Measurements from ENCODE around the gene NUP98.

NUP98 gene

DNA sequence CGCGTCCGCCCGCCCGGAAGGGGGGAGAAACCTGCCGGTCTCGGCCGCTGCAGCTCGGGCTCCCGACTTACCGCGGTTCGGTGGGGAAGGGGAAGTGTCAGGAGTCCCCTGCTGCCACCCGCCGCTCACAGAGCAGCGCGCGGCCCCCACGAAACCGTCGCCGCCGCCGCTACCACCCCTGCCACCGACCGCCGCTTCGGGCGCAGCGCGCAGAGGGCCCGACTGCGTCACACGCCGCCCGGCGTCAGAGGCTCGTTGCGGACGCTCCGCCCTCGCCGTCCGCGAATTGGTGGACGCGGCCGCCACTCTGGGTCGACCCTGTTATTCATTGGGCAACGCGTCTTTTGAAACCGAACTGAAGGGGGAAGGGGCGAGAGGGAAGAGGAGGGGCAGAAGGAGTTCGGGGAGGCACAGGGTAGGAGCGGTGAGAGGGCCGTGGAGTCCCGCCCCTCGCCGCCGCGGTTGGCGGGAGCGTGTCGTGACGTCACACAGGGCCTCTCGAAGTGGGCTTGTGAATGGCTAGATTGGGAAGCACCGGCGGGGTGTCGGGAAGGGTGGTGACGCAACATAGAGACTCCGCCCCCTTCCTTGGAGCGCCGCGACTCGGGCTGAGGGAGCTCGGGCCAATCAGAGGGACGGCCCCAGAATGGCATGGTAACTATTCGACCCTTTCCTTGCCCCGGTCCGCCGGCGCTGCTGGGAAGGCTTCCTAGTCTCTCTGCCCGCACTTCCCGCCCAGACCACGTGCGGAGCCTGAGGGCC is at the start of gene NUP98:
NUP98 (minus strand) TSS at position 226 of the 762 bp plus-strand sequence. CDS start 15,437 bp downstream, outside the sequence.
- DNase-seq, result peak; percentile 100

DNA sequence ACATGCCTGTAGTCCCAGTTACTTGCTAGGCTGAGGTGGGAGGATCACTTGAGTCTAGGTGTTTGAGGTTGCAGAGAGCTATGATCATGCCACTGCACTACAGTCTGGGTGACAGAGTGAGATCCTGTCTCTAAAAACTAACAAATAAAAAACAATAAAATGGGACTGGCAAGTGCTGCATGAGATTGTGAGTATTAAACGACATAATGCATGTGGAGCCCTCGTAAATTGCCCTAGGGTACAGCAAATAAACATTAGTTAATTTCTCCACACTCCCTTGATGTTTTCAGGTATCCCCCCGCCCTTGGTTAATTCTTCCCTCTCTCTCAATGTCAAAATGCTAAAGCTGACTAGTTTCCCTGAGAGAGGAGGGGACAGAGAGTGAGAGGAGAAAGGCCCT is 48.3 kb upstream of the NUP98 start:
- DNase-seq, result no peak

DNA sequence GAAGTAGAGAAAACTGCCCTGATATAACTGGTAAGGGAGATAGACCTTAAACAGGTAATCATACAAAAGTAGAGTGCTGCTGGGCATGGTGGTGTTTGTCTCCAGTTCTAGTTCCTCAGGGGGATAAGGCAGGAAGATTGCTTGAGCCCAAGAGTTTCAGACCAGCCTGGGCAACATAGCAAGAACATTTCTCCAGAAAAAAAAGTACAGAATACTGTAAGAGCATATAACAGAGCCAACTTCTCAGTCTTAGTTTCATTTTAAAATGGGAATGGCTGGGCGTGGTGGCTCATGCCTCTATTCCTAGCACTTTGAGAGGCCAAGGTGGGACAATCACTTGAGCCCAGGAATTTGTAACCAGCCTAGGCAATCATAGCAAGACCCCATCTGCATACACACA is 47.9 kb upstream of the NUP98 start:
- no peak for DNase-seq

DNA sequence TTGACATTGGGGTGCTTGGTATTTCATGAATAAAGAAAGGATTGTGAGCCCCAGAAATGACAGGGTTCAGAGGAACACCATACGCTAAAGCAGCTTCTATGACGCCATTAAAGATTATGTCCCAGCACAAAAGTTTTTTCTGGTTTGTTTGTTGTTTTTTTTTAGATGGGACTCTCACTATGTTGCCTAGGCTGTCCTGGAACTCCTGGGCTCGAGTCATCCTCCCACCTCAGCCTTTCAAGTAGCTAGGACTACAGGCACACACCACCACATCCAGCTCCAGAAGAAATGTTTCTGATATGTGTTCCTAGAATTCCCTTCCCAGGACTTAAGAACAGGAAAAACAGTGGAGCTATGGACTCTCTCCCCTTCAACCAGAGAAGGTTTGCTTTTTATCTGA is 46.0 kb upstream of the NUP98 start:
- DNase-seq, result no peak

DNA sequence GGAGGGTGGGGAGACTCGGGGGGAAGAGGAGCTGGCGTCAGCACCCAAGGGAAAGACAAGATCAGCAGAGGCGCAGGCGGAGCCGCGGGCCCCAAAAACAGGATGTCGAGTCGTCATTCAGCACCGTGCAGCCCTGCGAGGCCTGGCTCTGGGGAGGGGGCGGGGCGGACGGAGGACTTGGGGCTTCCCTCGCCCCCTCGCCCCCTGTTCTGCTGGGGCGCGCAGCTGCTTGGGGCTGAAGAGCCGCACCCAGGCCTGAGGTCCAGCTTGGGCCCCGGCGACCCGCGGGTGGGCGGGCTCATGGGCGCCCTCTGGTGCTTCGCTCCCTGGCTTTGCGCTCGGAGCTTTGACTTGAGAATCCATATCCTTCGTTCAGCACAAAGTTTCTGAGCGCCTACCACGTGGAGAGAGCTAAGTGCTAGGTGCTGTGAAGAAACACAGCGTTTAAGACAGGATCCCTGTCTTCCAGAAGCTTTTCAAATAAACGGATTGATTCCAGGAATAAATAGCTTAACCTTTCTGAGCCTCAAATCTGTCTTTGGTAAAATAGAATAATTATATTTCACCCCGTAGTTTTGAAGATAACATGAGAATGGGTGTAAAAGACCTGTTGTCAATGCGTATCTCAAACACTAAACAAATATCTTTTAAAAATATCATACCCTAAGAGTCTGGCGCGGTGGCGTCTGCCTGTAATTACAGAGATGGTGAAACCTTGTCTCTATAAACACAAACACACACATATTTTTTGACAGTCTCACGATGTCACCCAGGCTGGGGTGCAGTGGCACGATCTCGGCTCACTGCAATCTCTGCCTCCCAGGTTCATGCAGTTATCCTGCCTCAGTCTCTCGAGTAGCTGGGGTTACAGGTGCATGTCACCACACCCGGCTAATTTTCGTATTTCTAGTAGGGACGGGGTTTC is 44.3 kb upstream of the NUP98 start:
- peak; percentile 92 for DNase-seq

DNA sequence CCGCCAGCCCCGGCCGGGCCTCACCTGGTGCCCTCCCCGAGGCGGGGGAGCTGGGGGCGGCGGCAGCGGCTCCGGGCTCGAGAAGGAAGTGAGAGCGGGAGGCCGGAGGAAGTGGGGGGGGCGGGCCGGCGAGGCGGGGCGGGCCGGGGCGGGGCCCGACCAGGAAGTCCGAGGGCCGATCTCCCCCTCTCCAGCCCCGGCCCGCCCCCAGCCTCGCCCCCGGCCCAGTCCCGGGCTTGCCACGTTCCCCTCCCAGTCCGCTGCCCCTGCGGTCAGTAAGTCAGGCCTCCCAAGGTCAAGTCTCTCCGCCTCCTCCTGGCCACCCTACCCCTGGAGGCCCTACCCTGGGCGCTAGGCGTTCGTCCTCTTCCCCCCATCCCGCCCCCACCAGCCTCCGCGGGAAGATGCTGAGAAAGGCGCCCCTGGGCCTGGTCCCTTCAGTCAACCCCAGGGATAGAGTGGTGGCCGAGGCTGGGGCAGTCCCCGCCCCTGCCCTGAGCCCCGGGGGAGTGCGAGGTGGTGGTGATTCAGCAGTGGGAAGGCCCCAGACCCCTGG is 43.6 kb upstream of the NUP98 start, which contains the start of gene RHOG:
RHOG (minus strand) TSS at position 90 of the 556 bp plus-strand sequence. CDS start 12,821 bp downstream, outside the sequence.
- DNase-seq, result no peak

DNA sequence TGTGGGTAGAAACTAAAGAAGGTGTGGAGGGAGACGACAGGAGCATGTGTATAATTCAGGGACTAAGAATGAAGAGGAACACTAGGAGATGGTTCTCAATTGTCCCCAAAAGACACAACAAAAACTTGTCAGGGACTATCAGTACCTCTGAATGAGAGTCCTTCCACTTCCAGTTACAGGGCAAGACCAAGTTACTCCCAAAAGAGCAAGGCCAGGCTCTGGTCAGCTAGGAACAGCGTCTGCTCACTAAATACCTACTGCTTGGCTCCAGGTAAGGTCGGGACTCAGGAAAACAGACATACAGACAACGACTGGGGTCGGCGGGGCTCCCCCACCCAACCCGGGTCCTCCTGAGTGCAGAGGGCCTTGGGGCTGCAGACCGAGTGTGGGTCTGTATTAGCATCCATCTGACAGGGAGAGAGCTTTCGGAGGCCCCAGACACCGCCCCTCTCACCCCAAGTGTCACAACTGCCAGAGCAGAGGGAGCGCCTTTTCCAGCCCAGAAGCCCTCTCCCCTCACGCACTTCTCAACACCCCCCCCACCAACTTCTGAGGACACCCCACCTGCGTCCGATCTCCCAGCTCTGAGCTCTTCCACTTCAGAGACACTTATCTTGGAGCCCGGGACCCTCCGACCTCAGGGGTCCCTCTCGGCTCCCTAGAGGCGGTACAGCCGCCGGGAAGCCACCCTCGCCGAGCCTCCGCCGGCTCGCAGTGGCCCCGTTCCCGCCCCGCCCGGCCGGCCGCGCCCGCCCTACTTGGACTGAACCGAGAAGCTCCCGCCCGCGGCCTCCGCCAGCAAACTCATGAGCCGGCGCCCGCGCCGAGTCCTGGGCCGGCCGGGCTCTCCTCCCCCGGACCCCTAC is 42.9 kb upstream of the NUP98 start:
- DNase-seq, result peak; percentile 18

DNA sequence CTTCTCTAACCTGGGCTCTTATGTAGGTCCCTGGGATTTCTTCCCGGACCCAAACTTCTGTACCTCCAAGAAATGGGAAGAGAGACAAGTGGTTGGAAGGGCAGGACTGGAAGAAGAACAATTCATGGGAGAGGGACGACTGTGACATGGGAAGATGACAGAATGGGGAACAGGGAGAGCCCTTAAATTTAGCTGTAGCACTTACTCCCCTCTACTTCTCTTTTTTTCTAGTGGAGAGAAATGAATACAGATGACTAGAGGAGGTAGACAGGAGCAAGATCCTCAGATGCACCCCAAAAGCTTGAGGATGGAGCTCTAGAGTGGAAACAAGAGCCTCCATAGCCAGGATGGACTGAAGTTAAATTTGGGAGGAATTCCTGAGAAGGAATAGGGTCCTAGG is 41.1 kb upstream of the NUP98 start:
- DNase-seq, result no peak

DNA sequence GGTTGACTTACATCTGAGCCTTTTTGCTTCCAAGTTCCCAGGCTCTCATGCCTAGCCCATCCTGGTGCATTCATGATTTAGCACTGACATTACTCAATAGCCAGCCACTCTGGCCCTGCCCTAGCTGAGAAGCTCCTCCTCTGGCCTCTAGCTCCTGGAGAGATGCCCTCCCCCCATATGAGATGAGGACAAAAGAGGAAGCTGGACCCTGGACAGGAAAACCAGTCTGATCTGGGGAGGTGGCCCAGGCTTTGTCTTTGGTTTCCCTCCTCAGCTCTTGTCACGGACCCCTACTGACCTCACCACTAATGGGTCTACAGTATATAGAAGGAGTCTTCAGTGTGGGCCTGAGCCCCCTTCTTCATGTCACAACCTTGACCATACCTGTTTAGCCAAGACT is 40.4 kb upstream of the NUP98 start:
- DNase-seq, result peak; percentile 45

DNA sequence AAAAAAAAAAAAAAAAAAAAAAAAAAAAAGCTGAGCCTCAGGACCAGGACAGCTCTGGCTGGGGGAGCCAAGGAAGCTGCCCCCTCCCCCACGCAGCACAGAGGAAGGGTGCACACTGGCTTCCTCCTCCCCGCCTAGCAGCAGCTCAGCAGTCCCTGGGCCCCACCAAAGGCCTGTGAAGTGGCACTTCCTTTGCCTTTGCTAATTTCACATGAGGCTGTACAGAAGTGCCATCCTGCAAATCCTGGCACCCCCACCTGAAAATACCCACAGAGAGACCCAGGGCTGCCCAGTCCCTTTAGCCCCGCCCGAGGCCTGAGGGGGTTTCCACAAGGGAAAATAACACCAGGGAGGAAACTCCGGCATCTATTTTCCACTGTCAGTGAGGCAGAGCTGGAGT is 39.5 kb upstream of the NUP98 start:
- DNase-seq, result no peak

DNA sequence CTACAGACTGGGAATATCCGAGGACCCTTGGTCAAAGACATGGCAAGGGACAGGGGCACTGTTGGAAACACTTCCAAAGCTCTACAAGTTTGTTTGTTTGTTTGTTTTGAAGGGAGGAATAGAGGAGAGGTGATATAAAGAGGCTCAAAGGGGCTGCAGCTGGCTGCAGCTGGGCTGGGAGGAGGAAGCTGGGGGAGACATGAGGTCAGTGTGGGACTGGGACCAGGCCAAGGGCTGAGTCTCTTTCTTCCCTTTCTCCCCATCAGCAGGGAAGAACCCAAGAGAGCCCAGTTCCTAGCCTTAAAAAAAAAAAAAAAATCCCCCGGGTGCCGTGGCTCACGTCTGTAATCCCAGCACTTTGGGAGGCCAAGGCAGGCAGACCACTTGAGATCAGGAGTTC is 38.4 kb upstream of the NUP98 start:
- no peak for DNase-seq

DNA sequence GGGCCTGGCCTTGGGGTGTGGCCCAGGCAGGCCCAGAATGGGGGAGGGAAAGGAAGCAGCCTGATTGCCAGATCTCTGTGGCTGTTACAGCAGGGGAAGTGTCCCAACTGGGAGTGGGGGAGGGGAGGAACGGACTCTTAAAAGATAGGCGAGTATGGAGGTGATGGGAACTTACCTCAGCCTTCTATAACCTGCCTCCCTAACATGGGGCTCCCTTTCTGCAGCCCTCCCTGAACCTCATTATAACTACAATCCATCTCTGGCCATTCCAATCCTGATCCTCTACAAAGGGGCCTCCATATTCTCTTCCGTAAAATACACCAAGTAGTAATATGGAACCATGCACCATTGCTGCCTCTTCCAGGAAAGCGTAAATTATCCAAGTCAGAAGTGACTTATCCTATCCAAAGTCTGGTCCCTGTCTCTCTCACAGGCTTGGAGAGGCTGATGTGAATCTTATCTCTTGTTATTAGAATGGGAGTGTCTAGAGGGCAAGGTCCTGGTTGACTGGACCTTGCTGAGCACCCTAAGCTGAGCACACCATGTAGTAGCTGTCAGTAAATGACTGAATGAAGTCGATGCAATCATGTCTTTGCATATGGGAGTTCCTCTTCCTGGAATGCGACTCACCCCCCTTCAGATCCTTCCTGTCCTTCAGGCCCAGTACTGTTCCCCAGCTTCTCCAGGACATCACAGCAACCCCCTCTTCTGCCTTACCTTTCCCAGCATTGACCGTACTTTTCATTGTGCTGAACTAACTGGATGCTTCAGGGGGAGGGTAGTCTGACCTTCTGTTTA is 37.5 kb upstream of the NUP98 start:
- peak; percentile 41 for DNase-seq

DNA sequence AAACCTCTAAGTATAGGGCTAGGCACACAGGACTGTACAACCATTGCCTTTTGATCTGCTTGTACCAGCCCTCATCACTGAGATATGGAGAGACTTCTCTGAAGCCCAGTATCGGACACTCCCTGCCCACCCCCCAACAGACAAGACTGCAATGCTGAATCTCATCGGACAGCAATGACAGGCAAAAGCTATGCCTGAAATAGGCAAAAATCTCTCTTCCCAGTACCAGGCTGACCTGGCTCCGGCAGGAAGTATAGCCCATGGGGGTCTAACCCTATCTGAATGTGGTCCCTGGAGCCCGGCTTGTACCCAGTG is 37.0 kb upstream of the NUP98 start:
- no peak for DNase-seq

DNA sequence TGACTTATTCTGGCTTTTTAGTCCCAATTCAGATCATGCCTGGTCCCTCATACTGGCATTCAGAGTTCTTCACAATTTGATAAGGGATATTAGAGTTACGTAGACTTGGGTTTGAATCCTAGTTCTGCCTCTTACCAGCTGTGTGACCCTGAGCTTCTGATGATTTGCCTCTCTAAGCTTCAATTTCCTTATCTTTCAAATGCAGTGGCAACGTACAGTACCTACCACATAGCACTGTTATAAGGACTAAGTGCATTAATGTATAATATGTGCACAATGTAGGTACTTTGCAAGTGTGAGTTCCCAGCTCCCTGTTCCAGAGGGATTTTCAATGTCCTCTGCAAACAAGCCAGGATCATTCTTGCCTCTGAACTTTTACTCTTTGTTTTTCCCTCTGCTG is 36.1 kb upstream of the NUP98 start:
- no peak for DNase-seq

DNA sequence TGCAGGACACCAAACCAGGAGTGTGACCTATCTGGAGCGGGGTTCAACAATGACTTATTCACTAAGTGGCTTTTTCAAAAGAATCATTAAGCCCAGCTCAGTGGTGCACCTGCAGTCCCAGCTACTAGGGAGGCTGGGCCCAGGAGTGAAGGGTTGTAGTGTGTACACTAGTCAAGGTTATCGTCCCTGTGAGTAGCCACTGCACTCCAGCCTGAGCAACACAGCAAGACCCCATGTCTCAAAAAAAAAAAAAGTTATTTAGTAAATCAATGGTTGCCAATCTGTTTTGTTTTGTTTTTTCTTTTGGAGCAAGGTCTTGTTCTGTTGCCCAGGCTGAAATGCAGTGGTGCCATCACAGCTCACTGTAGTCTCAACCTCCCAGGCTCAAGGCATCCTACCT is 35.5 kb upstream of the NUP98 start:
- DNase-seq, result no peak

DNA sequence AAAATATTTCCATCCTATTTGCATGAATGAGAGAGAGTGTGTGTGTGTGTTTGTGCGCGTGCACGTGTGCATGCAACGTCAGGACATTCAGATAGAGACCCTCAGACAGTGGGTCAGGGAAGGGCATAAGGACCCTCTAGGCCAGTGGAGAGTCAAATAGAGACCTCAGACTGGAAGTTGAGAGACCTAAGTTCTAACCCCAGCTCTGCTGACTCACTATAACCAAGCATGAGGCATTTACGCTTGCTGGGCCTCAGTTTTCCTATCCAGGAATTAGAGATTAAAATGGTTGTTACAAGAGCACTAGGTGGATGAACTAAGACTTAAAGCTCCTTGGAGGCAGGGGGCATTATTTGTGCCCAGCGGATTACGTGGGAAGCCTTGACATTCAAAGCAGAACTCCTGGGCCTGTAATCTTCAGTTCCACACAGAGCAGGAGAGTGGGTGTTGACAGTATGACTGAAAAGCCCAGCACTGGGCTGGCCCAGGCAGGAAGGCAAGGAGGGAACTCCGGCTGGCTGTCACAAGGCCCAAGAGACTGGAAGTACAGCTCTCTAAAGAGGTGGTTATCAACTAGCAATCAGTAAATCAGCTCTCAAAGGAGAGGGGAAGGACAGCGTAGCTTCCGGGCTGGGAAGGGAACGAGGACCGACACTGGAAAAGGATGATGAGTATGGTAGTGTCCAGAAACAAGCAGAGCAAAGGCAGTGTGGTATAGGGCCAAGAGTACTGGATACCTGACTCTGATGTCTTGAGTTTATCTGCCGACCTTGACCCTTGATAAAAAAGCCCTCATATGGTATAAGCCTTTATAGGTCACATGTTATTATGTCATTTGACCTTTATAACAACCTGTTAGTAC is 34.3 kb upstream of the NUP98 start:
- DNase-seq, result no peak

DNA sequence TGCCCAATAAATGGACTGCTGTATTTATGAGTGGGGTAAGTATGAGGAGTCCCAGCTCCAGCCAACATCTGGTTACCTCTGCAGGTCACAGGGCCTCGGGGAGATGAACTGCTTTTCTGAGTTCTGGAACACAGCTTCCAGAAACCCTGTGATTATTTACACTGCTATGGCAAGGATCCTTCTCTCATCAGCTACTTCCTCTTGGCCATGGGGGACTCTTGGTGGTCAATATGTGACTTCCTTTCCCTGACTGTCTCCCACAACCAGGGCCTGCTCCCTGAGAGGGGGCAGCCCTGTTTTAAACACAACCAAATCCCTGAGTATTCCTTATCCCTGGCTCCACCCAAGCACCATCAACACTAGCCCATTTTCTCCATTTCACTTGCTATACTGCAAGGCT is 33.4 kb upstream of the NUP98 start:
- no peak for DNase-seq

DNA sequence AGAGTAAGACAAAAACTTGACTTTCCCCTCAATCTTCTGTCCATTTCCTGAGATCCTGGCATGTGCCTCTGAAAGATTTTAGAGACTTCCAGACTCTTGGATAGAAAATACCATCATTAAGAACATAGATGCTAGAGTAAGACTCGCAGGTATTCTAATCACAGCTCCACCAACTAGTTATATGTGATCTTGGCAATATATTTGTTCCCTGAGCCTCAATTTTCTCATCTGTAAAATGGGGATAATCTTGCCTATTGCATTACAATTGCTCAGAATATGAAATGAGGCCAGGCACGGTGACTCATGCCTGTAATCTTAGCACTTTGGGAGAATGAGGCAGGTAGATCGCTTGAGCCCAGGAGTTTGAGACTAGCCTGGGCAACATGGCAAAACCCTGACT is 32.7 kb upstream of the NUP98 start:
- DNase-seq, result no peak

DNA sequence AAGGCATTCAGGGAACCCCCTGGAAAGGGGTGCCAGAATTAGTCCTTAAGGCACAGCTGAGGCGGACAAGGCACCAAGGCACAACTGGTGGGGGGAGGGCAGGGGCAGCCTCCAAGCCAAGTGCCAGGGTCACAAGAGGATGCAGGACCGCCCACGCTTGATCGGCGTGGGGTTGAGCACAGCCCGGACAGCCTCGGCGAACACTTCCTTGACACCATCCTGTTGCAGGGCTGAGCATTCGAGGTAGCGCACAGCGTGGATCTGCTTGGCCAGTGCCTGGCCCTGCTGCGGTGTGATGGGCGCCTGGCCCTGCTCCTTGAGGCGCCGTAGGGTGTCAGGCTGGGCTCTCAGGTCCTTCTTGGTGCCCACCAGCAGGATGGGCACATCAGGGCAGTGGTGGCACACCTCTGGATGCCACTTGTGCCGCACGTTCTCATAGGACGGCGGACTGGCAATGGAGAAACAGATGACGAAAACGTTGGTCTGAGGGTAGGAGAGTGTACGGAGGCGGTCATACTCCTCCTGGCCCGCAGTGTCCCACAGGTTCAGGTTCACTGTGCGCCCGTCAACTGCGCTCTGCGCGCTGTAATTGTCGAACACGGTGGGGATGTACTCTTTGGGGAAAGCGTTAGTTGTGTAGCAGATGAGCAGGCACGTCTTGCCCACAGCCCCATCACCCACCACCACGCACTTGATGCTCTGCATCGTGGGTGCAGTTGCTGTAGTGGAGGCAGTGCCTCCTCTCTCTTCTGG is 30.3 kb upstream of the NUP98 start:
- no peak for DNase-seq

DNA sequence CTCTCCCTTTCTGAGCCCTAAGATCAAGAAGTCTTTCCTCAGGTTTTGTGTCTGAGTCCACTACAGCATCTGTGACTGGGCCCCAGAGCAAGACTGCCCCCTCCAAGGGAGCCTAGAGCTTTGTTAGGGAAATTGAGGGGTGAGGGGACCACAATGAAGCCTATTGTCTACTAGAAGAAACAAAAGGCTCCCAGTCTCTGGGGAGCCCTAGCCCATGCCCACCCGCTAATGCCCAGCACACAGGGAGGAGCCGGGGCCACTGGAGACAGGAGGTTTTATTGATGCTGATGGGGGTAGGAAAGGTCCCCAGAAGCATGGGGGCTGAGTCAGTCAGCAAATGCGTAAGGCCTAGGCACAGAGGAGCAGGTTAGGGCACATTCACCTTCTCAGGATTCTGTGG is 29.4 kb upstream of the NUP98 start:
- no peak for DNase-seq

All from EL (cell line).